ENCODE results near the gene LMF1. TPM values are rescaled to one million over a fixed set of nuclear protein-coding genes. Genes with fewer than 3 reads are reported as not detected.

LMF1 gene
- polyA plus RNA-seq, 1 donor (not counting 4 experiments of a cell fraction or from before 2014, with no cell fraction given) = 3.1 TPM

GRCh38 chr16:916035-916799 is 54.6 kb downstream of the LMF1 start:
- Histone ChIP-seq H3K4me3 (ENCODE audit: control insufficient read depth in 2 of 3, extremely low read depth in 1 of 3, insufficient read depth in 2 of 3, low read depth in 1 of 3, low read length in 3 of 3) (no peak overlapping the region), H3K9ac (ENCODE audit: control insufficient read depth, extremely low read depth, insufficient read depth, low read length) (no peak overlapping the region), H3K4me2 (ENCODE audit: control insufficient read depth, extremely low read depth, insufficient read depth, low read depth, low read length) (no peak overlapping the region), H3K9me1 (ENCODE audit: control insufficient read depth, extremely low read depth, insufficient read depth, low read length) (no peaks in the 10 kb centered on the region), H3K79me2 (ENCODE audit: control insufficient read depth, insufficient read depth, low read length) (no peaks in the 10 kb centered on the region), H2AFZ (ENCODE audit: control insufficient read depth, low read length) (no peak overlapping the region), H3K27me3 (ENCODE audit: control insufficient read depth, extremely low read depth, insufficient read depth, low read length) (no peaks in the 10 kb centered on the region), H3K36me3 (ENCODE audit: control insufficient read depth in 2 of 2, extremely low read depth in 1 of 2, insufficient read depth in 2 of 2, low read length in 2 of 2) (no peaks in the 10 kb centered on the region), H3K4me1 (ENCODE audit: control insufficient read depth, extremely low read depth, insufficient read depth, low read length) (no peaks in the 10 kb centered on the region), H3K9me3 (ENCODE audit: control insufficient read depth, low read depth, low read length) (peaks cover 12% of the 10 kb centered on the region), H3K27ac (ENCODE audit: control insufficient read depth, insufficient read depth, low read length) (no peak overlapping the region), H4K20me1 (ENCODE audit: control insufficient read depth, extremely low read depth, insufficient read depth, low read length) (no peaks in the 10 kb centered on the region)
- TF ChIP-seq CTCF (optimal IDR thresholded peaks at IDR 0.05 in 1 of 3, IDR thresholded peaks at IDR 0.05 in 1 of 3, conservative IDR thresholded peaks at IDR 0.05 in 1 of 3; ENCODE audit: extremely low read depth in 1 of 3, insufficient read depth in 2 of 3, low read length in 3 of 3) (no peak), EZH2 (IDR thresholded peaks at IDR 0.05; ENCODE audit: low read length) (no peak)
- dilution Hi-C loops (cut with MboI; ENCODE audit: extremely low pct_ligation_motif_present, low sequenced_read_pairs) = no loop called here
- no peak for DNase-seq (ENCODE audit: low read depth, low spot score)
- FAIRE-seq = no peak

GRCh38 chr16:915546-915945 is 55.2 kb downstream of the LMF1 start:
- H3K36me3 ChIP-seq (ENCODE audit: control insufficient read depth in 2 of 2, extremely low read depth in 1 of 2, insufficient read depth in 2 of 2, low read length in 2 of 2) = no peaks in the 10 kb centered on the region
- no peak for FAIRE-seq
- peaks cover 12% of the 10 kb centered on the region for H3K9me3 ChIP-seq (ENCODE audit: control insufficient read depth, low read depth, low read length)
- H4K20me1 ChIP-seq (ENCODE audit: control insufficient read depth, extremely low read depth, insufficient read depth, low read length) = no peaks in the 10 kb centered on the region
- H3K4me2 ChIP-seq (ENCODE audit: control insufficient read depth, extremely low read depth, insufficient read depth, low read depth, low read length) = no peak overlapping the region
- DNase-seq (ENCODE audit: low read depth, low spot score) = no peak
- H3K9ac ChIP-seq (ENCODE audit: control insufficient read depth, extremely low read depth, insufficient read depth, low read length) = no peak overlapping the region
- no peak for TF ChIP-seq CTCF (optimal IDR thresholded peaks at IDR 0.05 in 1 of 3, IDR thresholded peaks at IDR 0.05 in 1 of 3, conservative IDR thresholded peaks at IDR 0.05 in 1 of 3; ENCODE audit: extremely low read depth in 1 of 3, insufficient read depth in 2 of 3, low read length in 3 of 3)
- no peaks in the 10 kb centered on the region for H3K27me3 ChIP-seq (ENCODE audit: control insufficient read depth, extremely low read depth, insufficient read depth, low read length)
- dilution Hi-C loops (cut with MboI; ENCODE audit: extremely low pct_ligation_motif_present, low sequenced_read_pairs) = no loop called here
- no peaks in the 10 kb centered on the region for H3K4me1 ChIP-seq (ENCODE audit: control insufficient read depth, extremely low read depth, insufficient read depth, low read length)
- H3K4me3 ChIP-seq (ENCODE audit: control insufficient read depth in 2 of 3, extremely low read depth in 1 of 3, insufficient read depth in 2 of 3, low read depth in 1 of 3, low read length in 3 of 3) = no peak overlapping the region
- no peak overlapping the region for H2AFZ ChIP-seq (ENCODE audit: control insufficient read depth, low read length)
- no peak overlapping the region for H3K27ac ChIP-seq (ENCODE audit: control insufficient read depth, insufficient read depth, low read length)
- H3K79me2 ChIP-seq (ENCODE audit: control insufficient read depth, insufficient read depth, low read length) = no peaks in the 10 kb centered on the region
- no peaks in the 10 kb centered on the region for H3K9me1 ChIP-seq (ENCODE audit: control insufficient read depth, extremely low read depth, insufficient read depth, low read length)

Data from keratinocyte (primary cell).